Cardiac fibroblast (primary cell): ENCODE results near the gene OPCML.

ENCODE experiments used
- DNase-seq, 2 donors: peaks; one replicate each; pipeline versions ENCODE4 v3.0.0 to v3.0.0-alpha.2; 2010; ENCODE audit warnings: low read depth in 2 of 2
- H3K4me3 ChIP-seq, 2 donors: replicated peaks in 1 of 2; 1 replicate in 1 of 2; 2 replicates in 1 of 2; pipeline ENCODE4 v1.5.1; 2011; ENCODE audit warnings: low read depth in 2 of 2, low read length in 2 of 2, mild to moderate bottlenecking in 2 of 2, moderate library complexity in 1 of 2
- CTCF ChIP-seq: IDR thresholded peaks from one replicate; pipeline ENCODE4 v1.5.1; 2011; ENCODE audit warnings: low read depth, mild to moderate bottlenecking, low read length, inconsistent platforms

The OPCML gene

GRCh38 chr11:132658696-132659095 is 873.6 kb downstream of the OPCML start:
- no peak overlapping the region for H3K4me3 ChIP-seq
- DNase-seq = no peak

GRCh38 chr11:132658004-132658403 is 874.3 kb downstream of the OPCML start:
- no peak overlapping the region for H3K4me3 ChIP-seq
- TF ChIP-seq CTCF = no peak
- DNase-seq = no peak

More at GRCh38 chr11:132658696-132659095, 873.6 kb downstream of the OPCML start:
- TF ChIP-seq CTCF = no peak

GRCh38 chr11:132655187-132655855 is 877.0 kb downstream of the OPCML start:
- TF ChIP-seq CTCF = no peak

GRCh38 chr11:132653237-132653636 is 879.1 kb downstream of the OPCML start:
- no peak overlapping the region for H3K4me3 ChIP-seq
- TF ChIP-seq CTCF = no peak

More at GRCh38 chr11:132655187-132655855, 877.0 kb downstream of the OPCML start:
- H3K4me3 ChIP-seq = no peak overlapping the region
- DNase-seq = peak in 1 of 2 donors; percentile 9

GRCh38 chr11:132650969-132651720 is 881.2 kb downstream of the OPCML start:
- TF ChIP-seq CTCF = no peak
- H3K4me3 ChIP-seq = no peak overlapping the region
- DNase-seq = no peak

More at GRCh38 chr11:132653237-132653636, 879.1 kb downstream of the OPCML start:
- no peak for DNase-seq

- DNase-seq = no peak
These were observed 883.0 kb downstream of the OPCML start for GRCh38 chr11:132649277-132649676.

More at GRCh38 chr11:132649277-132649676, 883.0 kb downstream of the OPCML start:
- H3K4me3 ChIP-seq = no peak overlapping the region
- TF ChIP-seq CTCF = no peak
